Upper lobe of left lung (tissue), 4 donors: ENCODE results near the gene TRPM8.

ENCODE experiments used
- CTCF ChIP-seq, 6 experiments: fragments of 450-650 bp in 4 of 6; fragments of 200-600 bp in 2 of 6; sonication (generic) in 2 of 6; IDR thresholded peaks; one replicate each; pipeline ENCODE4 v1.5.1; 2016 to 2019; ENCODE audit warnings: antibody characterized with exemption in 6 of 6
- POLR2A ChIP-seq, 4 donors: fragments of 450-650 bp; IDR thresholded peaks; one replicate each; pipeline ENCODE4 v1.5.1; 2016 to 2017; ENCODE audit warnings: antibody characterized with exemption in 4 of 4, mild to moderate bottlenecking in 2 of 4

- TF ChIP-seq CTCF (IDR thresholded peaks at IDR 0.05) (no peak), POLR2A (IDR thresholded peaks at IDR 0.05) (no peak)
Measured at GRCh38 chr2:234014427-234014826, 97.3 kb downstream of the TRPM8 start.
